Osteoblast (primary cell): ENCODE data around the gene NCAM2. TPM values are rescaled to one million over a fixed set of nuclear protein-coding genes. Genes with fewer than 3 reads are reported as not detected.

Source experiments
- DNase-seq: peaks from one replicate; pipeline ENCODE4 v3.0.0; 2011; ENCODE audit warnings: low spot score, mixed read lengths; ENCODE audit not compliant: insufficient read length; ENCODE audit errors: missing footprints
- H2AFZ ChIP-seq: 2 replicates; pipeline ENCODE4 v1.6.0; 2011; ENCODE audit warnings: mild to moderate bottlenecking, low read length
- H3K27ac ChIP-seq: 2 replicates; pipeline ENCODE4 v1.5.1; 2011; ENCODE audit warnings: mild to moderate bottlenecking, low read depth, low read length, moderate library complexity
- H3K27me3 ChIP-seq: 2 replicates; pipeline ENCODE4 v1.6.0; 2012; ENCODE audit warnings: mild to moderate bottlenecking, control low read depth, inconsistent platforms, low read length, moderate library complexity; ENCODE audit not compliant: insufficient read depth
- H3K36me3 ChIP-seq: 2 replicates; pipeline ENCODE4 v1.5.1; 2011; ENCODE audit warnings: mild to moderate bottlenecking, low read length, control low read depth, moderate library complexity; ENCODE audit not compliant: insufficient read depth
- H3K4me1 ChIP-seq: 2 replicates; pipeline ENCODE4 v1.5.1; 2011; ENCODE audit warnings: mild to moderate bottlenecking, low read length, control low read depth, moderate library complexity; ENCODE audit not compliant: insufficient read depth
- H3K4me2 ChIP-seq: 2 replicates; pipeline ENCODE4 v1.6.0; 2011; ENCODE audit warnings: mild to moderate bottlenecking, low read length; ENCODE audit not compliant: insufficient read depth
- H3K4me3 ChIP-seq: fragments of 200-600 bp; sonication (generic); 3 replicates; pipeline ENCODE4 v1.5.1; 2012; ENCODE audit warnings: mild to moderate bottlenecking, low read length, inconsistent platforms; ENCODE audit not compliant: insufficient read depth
- H3K79me2 ChIP-seq: 2 replicates; pipeline ENCODE4 v1.6.0; 2012; ENCODE audit warnings: mild to moderate bottlenecking, low read length, control low read depth, inconsistent platforms; ENCODE audit not compliant: insufficient read depth
- H3K9me3 ChIP-seq: 2 replicates; pipeline ENCODE4 v1.5.1; 2011; ENCODE audit warnings: low read depth, low read length, control low read depth
- H4K20me1 ChIP-seq: 2 replicates; pipeline ENCODE4 v1.6.0; 2012; ENCODE audit warnings: mild to moderate bottlenecking, low read length, control low read depth; ENCODE audit not compliant: insufficient read depth
- CTCF ChIP-seq: IDR thresholded peaks from 2 replicates; pipeline ENCODE4 v1.5.1; 2011; ENCODE audit warnings: mild to moderate bottlenecking, low read depth, low read length, moderate library complexity; ENCODE audit errors: extremely low read depth
- total RNA-seq: library from RNA; depleted of rRNA; stranded (reverse); fragments of >200 nt; gene quantifications from 2 replicates; pipeline ENCODE4 v1.2.3, GENCODE V29; 2012

The NCAM2 gene
- total RNA-seq, 1 donor: 8.0 TPM

DNA sequence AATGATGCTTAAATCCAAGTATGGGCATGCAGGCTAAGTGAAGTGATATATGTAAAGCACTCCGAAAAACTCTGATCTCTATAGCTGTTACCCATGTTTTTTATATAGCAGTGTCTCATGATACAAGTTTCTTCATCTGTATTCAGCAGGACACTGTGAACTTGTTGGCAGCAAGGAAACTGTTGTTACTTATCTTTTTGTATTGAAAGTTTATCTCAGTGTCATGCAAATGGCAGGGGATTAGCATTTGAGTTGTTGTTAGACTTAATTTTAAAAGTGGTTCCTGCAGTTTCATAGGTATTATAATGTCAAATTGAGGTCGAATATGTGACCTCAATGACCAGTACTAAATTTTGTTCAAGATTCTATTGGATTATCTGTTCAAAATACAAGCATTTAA lies 47.9 kb downstream of the NCAM2 start:
- Histone ChIP-seq H3K27me3 (no peaks in the 10 kb centered on the region), H3K4me2 (no peak overlapping the region), H3K4me1 (no peaks in the 10 kb centered on the region), H3K36me3 (no peaks in the 10 kb centered on the region), H3K9me3 (no peaks in the 10 kb centered on the region), H3K27ac (no peak overlapping the region), H3K4me3 (no peak overlapping the region), H3K79me2 (no peaks in the 10 kb centered on the region), H4K20me1 (no peaks in the 10 kb centered on the region), H2AFZ (no peak overlapping the region)
- no peak for DNase-seq
- TF ChIP-seq CTCF: no peak

DNA sequence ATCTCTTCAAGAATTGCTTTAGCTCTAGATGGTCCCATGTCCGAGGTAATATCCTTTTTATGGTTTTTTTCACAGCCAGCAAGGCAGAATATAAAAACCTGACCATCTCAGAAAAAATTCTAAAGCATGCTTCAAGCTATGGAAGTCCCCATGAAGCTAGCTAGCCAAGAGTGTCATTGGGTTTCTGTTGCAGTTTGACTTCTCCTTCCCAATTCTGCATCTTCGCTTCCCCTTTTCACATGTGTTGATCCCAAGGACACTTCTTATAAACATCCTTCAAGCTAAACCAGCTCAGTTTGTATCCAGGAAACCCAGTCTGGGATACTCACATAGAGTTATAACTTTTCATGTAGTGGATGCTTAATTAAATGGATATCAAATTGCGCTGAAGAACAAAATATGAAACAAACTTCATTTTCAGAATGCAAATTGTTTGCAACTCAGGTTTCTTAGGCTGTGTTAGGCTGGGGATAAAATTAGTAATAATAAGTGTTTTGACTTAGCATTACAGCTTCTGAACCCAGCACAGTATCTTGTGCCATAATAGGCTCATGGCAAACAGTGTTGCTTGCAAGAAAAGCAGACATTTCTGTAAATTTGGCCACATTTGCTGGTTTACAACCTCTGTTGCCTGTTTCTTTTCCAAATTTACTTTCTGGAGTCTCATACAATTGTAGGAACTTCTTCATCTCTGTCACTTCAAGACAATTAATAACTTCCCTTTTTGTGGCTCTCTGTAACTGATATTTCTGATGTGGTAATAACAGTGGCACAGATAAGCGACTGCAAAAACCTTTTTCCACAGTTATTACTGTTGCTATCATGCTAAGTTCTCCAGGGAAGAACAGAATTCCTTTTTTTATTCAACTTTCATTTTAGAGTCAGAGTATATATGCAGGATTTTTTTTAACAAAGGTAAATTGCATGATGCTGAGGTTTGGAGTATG lies 53.2 kb downstream of the NCAM2 start:
- no peak for TF ChIP-seq CTCF
- no peak overlapping the region for H2AFZ ChIP-seq
- no peak for DNase-seq
- H3K27me3 ChIP-seq: no peaks in the 10 kb centered on the region
- no peaks in the 10 kb centered on the region for H3K4me1 ChIP-seq
- no peak overlapping the region for H3K4me3 ChIP-seq
- H4K20me1 ChIP-seq: no peaks in the 10 kb centered on the region
- no peaks in the 10 kb centered on the region for H3K36me3 ChIP-seq
- no peak overlapping the region for H3K27ac ChIP-seq
- H3K4me2 ChIP-seq: no peak overlapping the region
- no peaks in the 10 kb centered on the region for H3K79me2 ChIP-seq
- no peaks in the 10 kb centered on the region for H3K9me3 ChIP-seq

DNA sequence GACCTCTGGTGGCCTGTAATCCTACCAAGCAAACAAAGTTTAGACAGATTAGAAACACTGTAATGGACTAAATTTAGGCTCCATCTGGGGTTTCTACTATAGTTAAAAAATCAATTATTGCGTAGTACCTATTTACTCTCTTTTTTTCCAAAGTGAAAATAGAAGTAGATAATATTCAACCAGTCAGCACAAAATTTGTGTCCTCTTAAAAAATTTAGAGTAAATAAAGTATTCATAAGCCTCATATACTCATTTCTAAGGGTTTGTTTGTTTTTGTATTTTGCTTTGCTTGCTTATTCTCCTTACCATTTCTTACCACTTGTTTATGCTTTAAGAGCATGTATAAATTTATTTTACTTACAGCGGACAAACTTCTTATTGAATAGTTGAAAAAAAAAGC lies 54.5 kb downstream of the NCAM2 start:
- DNase-seq: no peak

More for the DNA sequence above, 54.5 kb downstream of the NCAM2 start:
- no peaks in the 10 kb centered on the region for H3K79me2 ChIP-seq
- no peaks in the 10 kb centered on the region for H3K27me3 ChIP-seq
- no peaks in the 10 kb centered on the region for H4K20me1 ChIP-seq
- no peaks in the 10 kb centered on the region for H3K4me1 ChIP-seq
- H3K9me3 ChIP-seq: no peaks in the 10 kb centered on the region
- TF ChIP-seq CTCF: no peak
- H3K36me3 ChIP-seq: no peaks in the 10 kb centered on the region
- no peak overlapping the region for H3K4me2 ChIP-seq
- no peak overlapping the region for H2AFZ ChIP-seq
- H3K4me3 ChIP-seq: no peak overlapping the region
- H3K27ac ChIP-seq: no peak overlapping the region
